ENCODE data around the gene SASH1. TPM values are rescaled to one million over a fixed set of nuclear protein-coding genes. Genes with fewer than 3 reads are reported as not detected.
A peak's percentile ranks its signal among the peaks of the same experiment; 100 is the strongest.

Gene SASH1
- total and polyA plus RNA-seq, 2 experiments from 2014 or later = 69.1 to 99.0 TPM

- Histone ChIP-seq H3K79me2 (ENCODE audit: insufficient read depth) (peaks cover 94% of the 10 kb centered on the region), H3K4me2 (ENCODE audit: unreplicated experiment) (peak overlapping the region; percentile 81), H3K27me3 (replicated peaks; ENCODE audit: insufficient read depth) (no peaks in the 10 kb centered on the region), H4K20me1 (ENCODE audit: insufficient read depth) (no peaks in the 10 kb centered on the region), H3K9me3 (ENCODE audit: low read depth) (no peaks in the 10 kb centered on the region), H3K4me1 (ENCODE audit: insufficient read depth) (peaks cover 56% of the 10 kb centered on the region), H3F3A (ENCODE audit: insufficient read depth) (peaks cover 67% of the 10 kb centered on the region), H2AFZ (no peak overlapping the region), H3K4me3 (peak overlapping the region; percentile 57), H3K9ac (peak overlapping the region; percentile 91), H3K27ac (peak overlapping the region; percentile 100), H3K9me2 (ENCODE audit: insufficient read depth) (no peaks in the 10 kb centered on the region), H3K36me3 (ENCODE audit: low read depth) (peaks cover 38% of the 10 kb centered on the region)
- in situ Hi-C loops (cut with MboI) = no loop called here
- WGBS, 2 experiments (ENCODE audit: low coverage in 1 of 2, low lambda C conversion rate in 2 of 2, missing lambda C conversion rate in 2 of 2) = 2 to 3% methylated on average over 14 of the region's 14 CpGs
- TF ChIP-seq EZH2phosphoT487 (IDR thresholded peaks at IDR 0.05; ENCODE audit: insufficient read depth, low read depth) (no peak), EZH2 (IDR thresholded peaks at IDR 0.05; ENCODE audit: insufficient read depth, poor library complexity, severe bottlenecking) (no peak)
- DNase-seq = peak; percentile 86
Measured at GRCh38 chr6:148513145-148514071, 170.8 kb downstream of the SASH1 start.

- Histone ChIP-seq H2AFZ (no peak overlapping the region), H3K36me3 (ENCODE audit: low read depth) (peaks cover 38% of the 10 kb centered on the region), H4K20me1 (ENCODE audit: insufficient read depth) (no peaks in the 10 kb centered on the region), H3K9me3 (ENCODE audit: low read depth) (no peaks in the 10 kb centered on the region), H3K4me1 (ENCODE audit: insufficient read depth) (peaks cover 64% of the 10 kb centered on the region), H3K27ac (peak overlapping the region; percentile 100), H3F3A (ENCODE audit: insufficient read depth) (peaks cover 66% of the 10 kb centered on the region), H3K9me2 (ENCODE audit: insufficient read depth) (no peaks in the 10 kb centered on the region), H3K4me3 (peak overlapping the region; percentile 57), H3K27me3 (replicated peaks; ENCODE audit: insufficient read depth) (no peaks in the 10 kb centered on the region), H3K9ac (peak overlapping the region; percentile 91), H3K79me2 (ENCODE audit: insufficient read depth) (peaks cover 96% of the 10 kb centered on the region), H3K4me2 (ENCODE audit: unreplicated experiment) (peak overlapping the region; percentile 81)
- peak; percentile 83 for DNase-seq
- TF ChIP-seq EZH2 (IDR thresholded peaks at IDR 0.05; ENCODE audit: insufficient read depth, poor library complexity, severe bottlenecking) (no peak), EZH2phosphoT487 (IDR thresholded peaks at IDR 0.05; ENCODE audit: insufficient read depth, low read depth) (no peak)
- 3 to 7% methylated on average over 14 of the region's 14 CpGs for WGBS, 2 experiments (ENCODE audit: low coverage in 1 of 2, low lambda C conversion rate in 2 of 2, missing lambda C conversion rate in 2 of 2)
- in situ Hi-C loops (cut with MboI) = no loop called here
Measured at GRCh38 chr6:148514091-148514845, 171.6 kb downstream of the SASH1 start.

GRCh38 chr6:148516217-148516616, 173.6 kb downstream of the SASH1 start:
- no peaks in the 10 kb centered on the region for H3K9me3 ChIP-seq (ENCODE audit: low read depth)
- H3K4me2 ChIP-seq (ENCODE audit: unreplicated experiment) = no peak overlapping the region
- no peaks in the 10 kb centered on the region for H4K20me1 ChIP-seq (ENCODE audit: insufficient read depth)
- H3K79me2 ChIP-seq (ENCODE audit: insufficient read depth) = peaks cover 99% of the 10 kb centered on the region
- H3K4me3 ChIP-seq = no peak overlapping the region
- H3K4me1 ChIP-seq (ENCODE audit: insufficient read depth) = peaks cover 74% of the 10 kb centered on the region
- DNase-seq = no peak
- no peaks in the 10 kb centered on the region for H3K9me2 ChIP-seq (ENCODE audit: insufficient read depth)
- H3K27ac ChIP-seq = peak overlapping the region; percentile 100; the same call in 1 of the 2 replicates
- no peak for TF ChIP-seq EZH2phosphoT487 (IDR thresholded peaks at IDR 0.05; ENCODE audit: insufficient read depth, low read depth)
- TF ChIP-seq EZH2 (IDR thresholded peaks at IDR 0.05; ENCODE audit: insufficient read depth, poor library complexity, severe bottlenecking) = no peak
- H3K27me3 ChIP-seq (replicated peaks; ENCODE audit: insufficient read depth) = no peaks in the 10 kb centered on the region
- WGBS, 2 experiments (ENCODE audit: low coverage in 1 of 2, low lambda C conversion rate in 2 of 2, missing lambda C conversion rate in 2 of 2) = 61 to 73% methylated on average over 5 to 7 of the region's 7 CpGs
- peaks cover 55% of the 10 kb centered on the region for H3K36me3 ChIP-seq (ENCODE audit: low read depth)
- H2AFZ ChIP-seq = no peak overlapping the region
- in situ Hi-C loops (cut with MboI) = no loop called here
- peaks cover 70% of the 10 kb centered on the region for H3F3A ChIP-seq (ENCODE audit: insufficient read depth)
- H3K9ac ChIP-seq = no peak overlapping the region

- H3K36me3 ChIP-seq (ENCODE audit: low read depth) = peaks cover 57% of the 10 kb centered on the region
- H3K9me3 ChIP-seq (ENCODE audit: low read depth) = no peaks in the 10 kb centered on the region
- H4K20me1 ChIP-seq (ENCODE audit: insufficient read depth) = no peaks in the 10 kb centered on the region
- no peak for DNase-seq
- in situ Hi-C loops (cut with MboI) = no loop called here
- 0 out of 2 replicates have a peak overlapping the region, but pooled peaks have one; percentile 4 for H3K27ac ChIP-seq
- no peak for TF ChIP-seq EZH2phosphoT487 (IDR thresholded peaks at IDR 0.05; ENCODE audit: insufficient read depth, low read depth)
- no peak for TF ChIP-seq EZH2 (IDR thresholded peaks at IDR 0.05; ENCODE audit: insufficient read depth, poor library complexity, severe bottlenecking)
- no peaks in the 10 kb centered on the region for H3K27me3 ChIP-seq (replicated peaks; ENCODE audit: insufficient read depth)
- H3K9ac ChIP-seq = no peak overlapping the region
- 74 to 75% methylated on average over 4 of the region's 4 CpGs for WGBS, 2 experiments (ENCODE audit: low coverage in 1 of 2, low lambda C conversion rate in 2 of 2, missing lambda C conversion rate in 2 of 2)
- H3K79me2 ChIP-seq (ENCODE audit: insufficient read depth) = peaks cover 99% of the 10 kb centered on the region
- no peak overlapping the region for H3K4me3 ChIP-seq
- no peak overlapping the region for H2AFZ ChIP-seq
- H3F3A ChIP-seq (ENCODE audit: insufficient read depth) = peaks cover 70% of the 10 kb centered on the region
- peaks cover 74% of the 10 kb centered on the region for H3K4me1 ChIP-seq (ENCODE audit: insufficient read depth)
- no peaks in the 10 kb centered on the region for H3K9me2 ChIP-seq (ENCODE audit: insufficient read depth)
- H3K4me2 ChIP-seq (ENCODE audit: unreplicated experiment) = no peak overlapping the region
Measured at GRCh38 chr6:148516617-148517016, 174.0 kb downstream of the SASH1 start.

Measured in GM23248 (cell line).